ENCODE data around the gene VPS45.
"Not testable (repeated sequence)": the region's sequence is repeated elsewhere in the genome, so short reads cannot be mapped to it uniquely, and the experiment has no call there.

The VPS45 gene

GRCh38 chr1:150160964-150161621 is 93.5 kb downstream of the VPS45 start:
- DNase-seq (ENCODE audit: low read depth in 2 of 2), result no peak

GRCh38 chr1:150161747-150162581 is 94.4 kb downstream of the VPS45 start:
- DNase-seq (ENCODE audit: low read depth in 2 of 2), result no peak

- no peak for DNase-seq (ENCODE audit: low read depth in 2 of 2)
These were observed 94.9 kb downstream of the VPS45 start for GRCh38 chr1:150162582-150162861.

GRCh38 chr1:150162862-150163706 is 95.5 kb downstream of the VPS45 start:
- DNase-seq (ENCODE audit: low read depth in 2 of 2), result no peak

- no peak for DNase-seq (ENCODE audit: low read depth in 2 of 2)
These were observed 96.6 kb downstream of the VPS45 start for GRCh38 chr1:150164224-150164623.

- no peak for DNase-seq (ENCODE audit: low read depth in 2 of 2)
These were observed 97.2 kb downstream of the VPS45 start for GRCh38 chr1:150164779-150165178.

GRCh38 chr1:150165622-150166612 is 98.3 kb downstream of the VPS45 start:
- peak in 1 of 2 donors; percentile 32 for DNase-seq (ENCODE audit: low read depth in 2 of 2)

- DNase-seq (ENCODE audit: low read depth in 2 of 2), result peak in 1 of 2 donors; percentile 33
These were observed 101.5 kb downstream of the VPS45 start for GRCh38 chr1:150168960-150169601.

GRCh38 chr1:150171801-150172200 is 104.2 kb downstream of the VPS45 start:
- DNase-seq (ENCODE audit: low read depth in 2 of 2), result no peak

- DNase-seq (ENCODE audit: low read depth in 2 of 2), result no peak
These were observed 105.6 kb downstream of the VPS45 start for GRCh38 chr1:150173141-150173585.

GRCh38 chr1:150176593-150176992 is 109.0 kb downstream of the VPS45 start:
- DNase-seq (ENCODE audit: low read depth in 2 of 2), result no peak

- DNase-seq (ENCODE audit: low read depth in 2 of 2), result no peak
These were observed 111.0 kb downstream of the VPS45 start for GRCh38 chr1:150178548-150178947.

- no peak for DNase-seq (ENCODE audit: low read depth in 2 of 2)
These were observed 112.3 kb downstream of the VPS45 start for GRCh38 chr1:150179867-150180266.

- DNase-seq (ENCODE audit: low read depth in 2 of 2), result no peak
These were observed 112.9 kb downstream of the VPS45 start for GRCh38 chr1:150180474-150180873.

GRCh38 chr1:150182247-150182646 is 114.7 kb downstream of the VPS45 start:
- no peak for DNase-seq (ENCODE audit: low read depth in 2 of 2)

- no peak for DNase-seq (ENCODE audit: low read depth in 2 of 2)
These were observed 115.5 kb downstream of the VPS45 start for GRCh38 chr1:150183061-150183460.

GRCh38 chr1:150185481-150185880 is 117.9 kb downstream of the VPS45 start:
- no peak for DNase-seq (ENCODE audit: low read depth in 2 of 2)

- DNase-seq (ENCODE audit: low read depth in 2 of 2), result not testable (repeated sequence)
These were observed 118.8 kb downstream of the VPS45 start for GRCh38 chr1:150186438-150186788.

GRCh38 chr1:150186789-150187559 is 119.4 kb downstream of the VPS45 start:
- DNase-seq (ENCODE audit: low read depth in 2 of 2), result no peak

- DNase-seq (ENCODE audit: low read depth in 2 of 2), result no peak
These were observed 120.0 kb downstream of the VPS45 start for GRCh38 chr1:150187560-150187931.
